Islet precursor cell (in vitro differentiated cells): ENCODE results near the gene CDKN1A.

Experiments used
- DNase-seq: peaks from one replicate; pipeline ENCODE4 v3.0.0-alpha.2; 2018

The CDKN1A gene

GRCh38 chr6:36656441-36656840, 22.1 kb upstream of the CDKN1A start:
- peak; percentile 57 for DNase-seq

GRCh38 chr6:36657271-36657670, 21.2 kb upstream of the CDKN1A start:
- peak; percentile 26 for DNase-seq

GRCh38 chr6:36657942-36658544, 20.5 kb upstream of the CDKN1A start:
- DNase-seq = peak; percentile 33

GRCh38 chr6:36659271-36659670, 19.2 kb upstream of the CDKN1A start:
- DNase-seq = peak; percentile 35

- DNase-seq = peak; percentile 76
Measured at GRCh38 chr6:36660771-36661471, 17.6 kb upstream of the CDKN1A start.

GRCh38 chr6:36662380-36662779, 16.1 kb upstream of the CDKN1A start:
- DNase-seq = no peak

- peak; percentile 53 for DNase-seq
Measured at GRCh38 chr6:36662827-36663256, 15.7 kb upstream of the CDKN1A start.

GRCh38 chr6:36663504-36664446, 14.7 kb upstream of the CDKN1A start:
- DNase-seq = no peak

GRCh38 chr6:36665180-36665579, 13.3 kb upstream of the CDKN1A start:
- DNase-seq = no peak

- DNase-seq = no peak
Measured at GRCh38 chr6:36666287-36666686, 12.2 kb upstream of the CDKN1A start.

GRCh38 chr6:36666826-36667591, 11.5 kb upstream of the CDKN1A start:
- peak; percentile 97 for DNase-seq

- DNase-seq = no peak
Measured at GRCh38 chr6:36668591-36668990, 9.9 kb upstream of the CDKN1A start.

- peak; percentile 48 for DNase-seq
Measured at GRCh38 chr6:36669002-36669401, 9.5 kb upstream of the CDKN1A start.

- DNase-seq = no peak
Measured at GRCh38 chr6:36670271-36670670, 8.2 kb upstream of the CDKN1A start.

GRCh38 chr6:36671687-36672375, 6.7 kb upstream of the CDKN1A start:
- DNase-seq = peak; percentile 77

- DNase-seq = no peak
Measured at GRCh38 chr6:36673882-36674281, 4.6 kb upstream of the CDKN1A start.

GRCh38 chr6:36674942-36675341, 3.6 kb upstream of the CDKN1A start:
- DNase-seq = no peak

GRCh38 chr6:36676141-36677058, 2.1 kb upstream of the CDKN1A start:
- DNase-seq = peak; percentile 87

- peak; percentile 73 for DNase-seq
Measured at GRCh38 chr6:36677059-36677749, 1.3 kb upstream of the CDKN1A start.

GRCh38 chr6:36677753-36678487, 594 bp upstream of the CDKN1A start:
- DNase-seq = no peak
